SK-N-SH (cell line): ENCODE measurements around the gene CENPX. TPM values are rescaled to one million over a fixed set of nuclear protein-coding genes. Genes with fewer than 3 reads are reported as not detected.

Experiments
- CTCF ChIA-PET: fragments of 300-600, 350-600 bp; formaldehyde crosslinking; extraction: SDS; loops from one replicate; lab custom pipeline; 2021; lab: Yijun Ruan, JAX
- POLR2A ChIA-PET: fragments of 350-600 bp; sonication (Branson Sonifier 250); formaldehyde crosslinking; extraction: SDS; loops from one replicate; lab custom pipeline; 2020; ENCODE audit warnings: antibody characterized with exemption, inconsistent platforms; lab: Yijun Ruan, JAX
- DNase-seq: peaks from one replicate; pipeline ENCODE4 v3.0.0; 2012
- H2AFZ ChIP-seq: fragments of 200-600 bp; sonication (generic); 2 replicates; pipeline ENCODE4 v1.8.1; 2016; ENCODE audit warnings: antibody characterized with exemption, mild to moderate bottlenecking, low read depth
- H3F3A ChIP-seq: fragments of 200-600 bp; sonication (generic); replicated peaks from 2 replicates; pipeline ENCODE3; 2016; ENCODE audit warnings: antibody characterized with exemption, mild to moderate bottlenecking; ENCODE audit not compliant: insufficient read depth
- H3K27ac ChIP-seq, 2 experiments: fragments of 200-500 bp in 1 of 2; fragments of 200-600 bp in 1 of 2; sonication (Bioruptor generic) in 1 of 2; sonication (generic), shearing (Covaris generic) in 1 of 2; 2 replicates each; pipeline versions ENCODE4 v1.5.1 to v1.6.1; 2014 to 2016; ENCODE audit warnings: low read depth in 2 of 2, inconsistent platforms in 1 of 2, low read length in 1 of 2, mild to moderate bottlenecking in 1 of 2, mixed read lengths in 1 of 2
- H3K27me3 ChIP-seq: fragments of 200-600 bp; sonication (generic), shearing (Covaris generic); 2 replicates; pipeline ENCODE4 v1.6.1; 2016; ENCODE audit warnings: mixed run types; ENCODE audit not compliant: insufficient read depth
- H3K36me3 ChIP-seq, 2 experiments: fragments of 200-500 bp in 1 of 2; fragments of 200-600 bp in 1 of 2; sonication (Bioruptor generic) in 1 of 2; sonication (generic) in 1 of 2; replicated peaks in 1 of 2; 2 replicates each; pipeline versions ENCODE3 to v1.5.1; 2014 to 2016; ENCODE audit warnings: low read length in 1 of 2, mild to moderate bottlenecking in 1 of 2; ENCODE audit not compliant: insufficient read depth in 2 of 2, control insufficient read depth in 1 of 2
- H3K4me1 ChIP-seq, 2 experiments: fragments of 200-500 bp in 1 of 2; fragments of 200-600 bp in 1 of 2; sonication (Bioruptor generic) in 1 of 2; sonication (generic), shearing (Covaris generic) in 1 of 2; 2 replicates each; pipeline versions ENCODE4 v1.5.1 to v1.6.1; 2014 to 2016; ENCODE audit warnings: low read depth in 1 of 2, low read length in 1 of 2, mixed run types in 1 of 2; ENCODE audit not compliant: insufficient read depth in 2 of 2, control insufficient read depth in 1 of 2
- H3K4me2 ChIP-seq: fragments of 200-600 bp; sonication (generic), shearing (Covaris generic); 2 replicates; pipeline ENCODE4 v1.6.1; 2017; ENCODE audit warnings: mixed run types
- H3K4me3 ChIP-seq, 2 experiments: fragments of 200-500 bp in 1 of 2; fragments of 200-600 bp in 1 of 2; sonication (Bioruptor generic) in 1 of 2; sonication (generic), shearing (Covaris generic) in 1 of 2; 2 replicates each; pipeline versions ENCODE4 v1.5.1 to v1.8.1; 2014 to 2016; ENCODE audit warnings: low read depth in 2 of 2, inconsistent platforms in 1 of 2, low read length in 1 of 2, mild to moderate bottlenecking in 1 of 2, mixed read lengths in 1 of 2, moderate library complexity in 1 of 2
- H3K79me2 ChIP-seq: fragments of 200-600 bp; sonication (generic); 2 replicates; pipeline ENCODE4 v1.8.1; 2017; ENCODE audit warnings: mild to moderate bottlenecking; ENCODE audit not compliant: insufficient read depth
- H3K9ac ChIP-seq: fragments of 200-600 bp; sonication (generic); 2 replicates; pipeline ENCODE4 v1.6.1; 2017; ENCODE audit warnings: mixed run types
- H3K9me2 ChIP-seq: fragments of 200-600 bp; sonication (generic); 2 replicates; pipeline ENCODE4 v1.6.1; 2017; ENCODE audit warnings: mixed run types
- H3K9me3 ChIP-seq: fragments of 200-600 bp; sonication (generic); 2 replicates; pipeline ENCODE4 v1.6.1; 2017; ENCODE audit warnings: mixed run types, mild to moderate bottlenecking, moderate library complexity
- H4K20me1 ChIP-seq: fragments of 200-600 bp; sonication (generic); 2 replicates; pipeline ENCODE4 v1.6.1; 2017; ENCODE audit warnings: mild to moderate bottlenecking, mixed run types; ENCODE audit not compliant: insufficient read depth
- ELF1 ChIP-seq: IDR thresholded peaks from 2 replicates; pipeline ENCODE4 v1.4.0; 2012
- EZH2phosphoT487 ChIP-seq: fragments of 200-600 bp; sonication (generic); IDR thresholded peaks from 2 replicates; pipeline ENCODE4 v1.6.1; 2017; ENCODE audit warnings: low read depth, mixed run types, mild to moderate bottlenecking, antibody characterized with exemption, moderate library complexity, borderline replicate concordance
- FOXJ3 ChIP-seq: sonication (generic); formaldehyde crosslinking; IDR thresholded peaks from 2 replicates; pipeline ENCODE4 v1.5.1; 2020; ENCODE audit warnings: mild to moderate bottlenecking, missing genetic modification reagents
- JUND ChIP-seq: IDR thresholded peaks from 2 replicates; pipeline ENCODE4 v1.4.0; 2012
- MAX ChIP-seq: IDR thresholded peaks from 2 replicates; pipeline ENCODE4 v1.4.0; 2012; ENCODE audit warnings: low read depth
- MXI1 ChIP-seq: IDR thresholded peaks from 2 replicates; pipeline ENCODE4 v1.6.1; 2012; ENCODE audit warnings: mild to moderate bottlenecking, low read depth, low read length, improper control_type of control experiment
- NFIC ChIP-seq: IDR thresholded peaks from 2 replicates; pipeline ENCODE4 v1.4.0; 2012; ENCODE audit warnings: borderline replicate concordance
- NRF1 ChIP-seq: IDR thresholded peaks from 2 replicates; pipeline ENCODE4 v1.6.1; 2012; ENCODE audit warnings: low read depth, mild to moderate bottlenecking, low read length
- PBX3 ChIP-seq: IDR thresholded peaks from 2 replicates; pipeline ENCODE4; 2012
- POLR2AphosphoS5 ChIP-seq: IDR thresholded peaks from 2 replicates; pipeline ENCODE4 v1.6.1; 2012; ENCODE audit warnings: low read depth, low read length
- REST ChIP-seq: IDR thresholded peaks from 2 replicates; pipeline ENCODE4 v1.6.1; 2012; ENCODE audit warnings: mild to moderate bottlenecking, low read depth, low read length, moderate library complexity
- RFX5 ChIP-seq: IDR thresholded peaks from 2 replicates; pipeline ENCODE4 v1.6.1; 2012; ENCODE audit warnings: mild to moderate bottlenecking, improper control_type of control experiment, low read length
- RXRA ChIP-seq: IDR thresholded peaks from 2 replicates; pipeline ENCODE4 v1.4.0; 2012; ENCODE audit warnings: low read depth, mild to moderate bottlenecking, borderline replicate concordance
- SIN3A ChIP-seq: IDR thresholded peaks from 2 replicates; pipeline ENCODE4 v1.6.1; 2012; ENCODE audit warnings: low read depth, mild to moderate bottlenecking, low read length, moderate library complexity, borderline replicate concordance
- TAF1 ChIP-seq: IDR thresholded peaks from 2 replicates; pipeline ENCODE4 v1.6.1; 2012; ENCODE audit warnings: low read depth, mild to moderate bottlenecking, low read length, moderate library complexity, borderline replicate concordance
- TCF12 ChIP-seq: IDR thresholded peaks from 2 replicates; pipeline ENCODE4 v1.4.0; 2012
- YY1 ChIP-seq: IDR thresholded peaks from 2 replicates; pipeline ENCODE4 v1.4.0; 2012; ENCODE audit warnings: low read depth, mild to moderate bottlenecking
- WGBS: methylation state at CpG from one replicate; pipeline ENCODE4 v1.1.6; 2017; ENCODE audit warnings: low lambda C conversion rate; 5-methylcytosine and 5-hydroxymethylcytosine counted together
- polyA plus RNA-seq, 3 experiments: library from polyadenylated mRNA; depleted of rRNA; stranded (reverse); fragments of >200 nt; gene quantifications; 2 replicates each; pipeline ENCODE4 v1.2.3, GENCODE V29; 2012
- TF ChIP-seq, protein P1 (sequence below): fragments of 150-350 bp; IDR thresholded peaks from 2 replicates; pipeline ENCODE4 v1.6.1; 2016; ENCODE audit warnings: mild to moderate bottlenecking, low read depth, low read length
- TF ChIP-seq, protein P2 (sequence below): fragments of 200-600 bp; sonication (generic); IDR thresholded peaks from 2 replicates; pipeline ENCODE4 v1.6.1; 2017; ENCODE audit warnings: antibody characterized with exemption, mild to moderate bottlenecking, moderate library complexity
- TF ChIP-seq, protein P3 (sequence below): fragments of 150-350 bp; IDR thresholded peaks from 2 replicates; pipeline ENCODE4 v1.6.1; 2017; ENCODE audit warnings: antibody characterized with exemption, low read length, low read depth, borderline replicate concordance

The CENPX gene
- polyA plus RNA-seq, 1 of the 3 experiments (the other 2 are of a cell fraction) = 255 TPM

GRCh38 chr17:82037092-82037888, 14.6 kb upstream of the CENPX start, which contains the start of gene DCXR:
TSS of gene DCXR (minus strand) at chr17:82037697. CDS start at chr17:82037682, 15 bp downstream.
- H3K27ac ChIP-seq = peak within 1 kb of the TSS; percentile 74 to 92
- no peaks in the 10 kb centered on the region for H3K9me2 ChIP-seq
- H2AFZ ChIP-seq = peak within 1 kb of the TSS; percentile 93
- DNase-seq = peak; percentile 100
- H4K20me1 ChIP-seq = no peaks in the 10 kb centered on the region
- H3K9ac ChIP-seq = peak within 1 kb of the TSS; percentile 66
- ChIA-PET CTCF (interaction anchor here (0.6 to 35.7 kb wide), 43 partner anchors 8 to 227 kb away, joined by 3 to 1216 read pairs (median 4); partner anchors contain the start of genes CENPX, DUS1L, FASN and GPS1), POLR2A (interaction anchor here (0.5 to 1.4 kb wide), 14 partner anchors 9 to 155 kb away, joined by 3 to 13 read pairs (median 4); partner anchors contain the start of genes CENPX, DUS1L, FASN and LRRC45)
- peak within 1 kb of the TSS; percentile 99 for H3K4me2 ChIP-seq
- H3K4me1 ChIP-seq = peaks cover 7 to 27% of the 10 kb centered on the region in 2 experiments
- peak within 1 kb of the TSS; percentile 72 to 87 for H3K4me3 ChIP-seq
- H3K9me3 ChIP-seq = no peaks in the 10 kb centered on the region
- H3K27me3 ChIP-seq = no peaks in the 10 kb centered on the region
- no peaks in the 10 kb centered on the region for H3K79me2 ChIP-seq
- H3F3A ChIP-seq = peaks cover 14% of the 10 kb centered on the region
- peaks cover 5 to 8% of the 10 kb centered on the region in 2 experiments for H3K36me3 ChIP-seq
- WGBS = 5% methylated on average over 34 of the region's 92 CpGs
- TF ChIP-seq, protein P1, sequence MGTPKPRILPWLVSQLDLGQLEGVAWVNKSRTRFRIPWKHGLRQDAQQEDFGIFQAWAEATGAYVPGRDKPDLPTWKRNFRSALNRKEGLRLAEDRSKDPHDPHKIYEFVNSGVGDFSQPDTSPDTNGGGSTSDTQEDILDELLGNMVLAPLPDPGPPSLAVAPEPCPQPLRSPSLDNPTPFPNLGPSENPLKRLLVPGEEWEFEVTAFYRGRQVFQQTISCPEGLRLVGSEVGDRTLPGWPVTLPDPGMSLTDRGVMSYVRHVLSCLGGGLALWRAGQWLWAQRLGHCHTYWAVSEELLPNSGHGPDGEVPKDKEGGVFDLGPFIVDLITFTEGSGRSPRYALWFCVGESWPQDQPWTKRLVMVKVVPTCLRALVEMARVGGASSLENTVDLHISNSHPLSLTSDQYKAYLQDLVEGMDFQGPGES = peak; percentile 56
- TF ChIP-seq EZH2phosphoT487 (no peak), REST (0 out of 2 replicates have a peak, but pooled peaks have one; percentile 2), FOXJ3 (no peak), NRF1 (peak; percentile 72), RFX5 (no peak; the same call in 1 of the 2 replicates), MXI1 (peak; percentile 96), JUND (no peak), MAX (peak; percentile 73), POLR2AphosphoS5 (peak; percentile 82), YY1 (peak; percentile 65; the same call in 1 of the 2 replicates), PBX3 (peak; percentile 84), NFIC (no peak), TAF1 (peak; percentile 14; the same call in 1 of the 2 replicates), RXRA (no peak), TCF12 (no peak), ELF1 (peak; percentile 6; the same call in 1 of the 2 replicates), SIN3A (peak; percentile 78; the same call in 1 of the 2 replicates)
- TF ChIP-seq, protein P2, sequence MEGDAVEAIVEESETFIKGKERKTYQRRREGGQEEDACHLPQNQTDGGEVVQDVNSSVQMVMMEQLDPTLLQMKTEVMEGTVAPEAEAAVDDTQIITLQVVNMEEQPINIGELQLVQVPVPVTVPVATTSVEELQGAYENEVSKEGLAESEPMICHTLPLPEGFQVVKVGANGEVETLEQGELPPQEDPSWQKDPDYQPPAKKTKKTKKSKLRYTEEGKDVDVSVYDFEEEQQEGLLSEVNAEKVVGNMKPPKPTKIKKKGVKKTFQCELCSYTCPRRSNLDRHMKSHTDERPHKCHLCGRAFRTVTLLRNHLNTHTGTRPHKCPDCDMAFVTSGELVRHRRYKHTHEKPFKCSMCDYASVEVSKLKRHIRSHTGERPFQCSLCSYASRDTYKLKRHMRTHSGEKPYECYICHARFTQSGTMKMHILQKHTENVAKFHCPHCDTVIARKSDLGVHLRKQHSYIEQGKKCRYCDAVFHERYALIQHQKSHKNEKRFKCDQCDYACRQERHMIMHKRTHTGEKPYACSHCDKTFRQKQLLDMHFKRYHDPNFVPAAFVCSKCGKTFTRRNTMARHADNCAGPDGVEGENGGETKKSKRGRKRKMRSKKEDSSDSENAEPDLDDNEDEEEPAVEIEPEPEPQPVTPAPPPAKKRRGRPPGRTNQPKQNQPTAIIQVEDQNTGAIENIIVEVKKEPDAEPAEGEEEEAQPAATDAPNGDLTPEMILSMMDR = peak; percentile 84
- TF ChIP-seq, protein P3, sequence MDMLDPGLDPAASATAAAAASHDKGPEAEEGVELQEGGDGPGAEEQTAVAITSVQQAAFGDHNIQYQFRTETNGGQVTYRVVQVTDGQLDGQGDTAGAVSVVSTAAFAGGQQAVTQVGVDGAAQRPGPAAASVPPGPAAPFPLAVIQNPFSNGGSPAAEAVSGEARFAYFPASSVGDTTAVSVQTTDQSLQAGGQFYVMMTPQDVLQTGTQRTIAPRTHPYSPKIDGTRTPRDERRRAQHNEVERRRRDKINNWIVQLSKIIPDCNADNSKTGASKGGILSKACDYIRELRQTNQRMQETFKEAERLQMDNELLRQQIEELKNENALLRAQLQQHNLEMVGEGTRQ = no peak
